AG04449 (cell line): Measurements from ENCODE around the gene GPLD1.

Source experiments
- CTCF ChIA-PET: fragments of 350-600 bp; formaldehyde crosslinking; extraction: SDS; loops from one replicate; lab custom pipeline; 2021; ENCODE audit warnings: antibody characterized with exemption; lab: Yijun Ruan, JAX
- POLR2A ChIA-PET: fragments of 400-600, 350-600 bp; formaldehyde crosslinking; extraction: SDS; loops from one replicate; lab custom pipeline; 2020; ENCODE audit warnings: antibody characterized with exemption, inconsistent platforms; lab: Yijun Ruan, JAX
- DNase-seq: peaks from one replicate; pipeline ENCODE4 v3.0.0-alpha.2; 2010; ENCODE audit warnings: low read depth, low spot score
- H3K4me3 ChIP-seq: 2 replicates; pipeline ENCODE4 v1.5.1; 2011; ENCODE audit warnings: low read depth, mild to moderate bottlenecking, control low read depth, low read length
- TF ChIP-seq, protein P1 (sequence below): IDR thresholded peaks from one replicate; pipeline ENCODE4 v1.5.1; 2011; ENCODE audit warnings: mild to moderate bottlenecking, moderate library complexity, low read length, control low read depth, inconsistent platforms; ENCODE audit not compliant: insufficient read depth; ENCODE audit errors: missing control alignments

The GPLD1 gene

DNA sequence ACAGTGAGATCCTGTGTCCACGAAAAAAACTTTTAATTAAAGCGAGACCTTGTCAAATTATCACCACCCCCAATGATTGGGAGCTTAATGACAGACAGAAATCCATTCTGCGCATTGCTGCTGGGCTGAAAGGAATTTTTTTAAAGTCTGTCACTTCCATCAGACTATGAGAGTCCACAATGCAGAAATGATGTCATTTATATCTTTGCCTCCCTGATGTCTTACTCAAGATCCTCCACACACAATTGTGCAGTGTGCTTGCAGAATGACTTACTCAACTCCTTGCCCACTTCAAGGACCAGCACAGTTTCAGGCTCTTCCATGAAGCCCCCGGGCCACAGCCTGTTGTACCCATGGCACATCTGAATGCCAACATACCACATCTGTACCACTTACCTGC is 41.0 kb downstream of the GPLD1 start:
- TF ChIP-seq, protein P1, sequence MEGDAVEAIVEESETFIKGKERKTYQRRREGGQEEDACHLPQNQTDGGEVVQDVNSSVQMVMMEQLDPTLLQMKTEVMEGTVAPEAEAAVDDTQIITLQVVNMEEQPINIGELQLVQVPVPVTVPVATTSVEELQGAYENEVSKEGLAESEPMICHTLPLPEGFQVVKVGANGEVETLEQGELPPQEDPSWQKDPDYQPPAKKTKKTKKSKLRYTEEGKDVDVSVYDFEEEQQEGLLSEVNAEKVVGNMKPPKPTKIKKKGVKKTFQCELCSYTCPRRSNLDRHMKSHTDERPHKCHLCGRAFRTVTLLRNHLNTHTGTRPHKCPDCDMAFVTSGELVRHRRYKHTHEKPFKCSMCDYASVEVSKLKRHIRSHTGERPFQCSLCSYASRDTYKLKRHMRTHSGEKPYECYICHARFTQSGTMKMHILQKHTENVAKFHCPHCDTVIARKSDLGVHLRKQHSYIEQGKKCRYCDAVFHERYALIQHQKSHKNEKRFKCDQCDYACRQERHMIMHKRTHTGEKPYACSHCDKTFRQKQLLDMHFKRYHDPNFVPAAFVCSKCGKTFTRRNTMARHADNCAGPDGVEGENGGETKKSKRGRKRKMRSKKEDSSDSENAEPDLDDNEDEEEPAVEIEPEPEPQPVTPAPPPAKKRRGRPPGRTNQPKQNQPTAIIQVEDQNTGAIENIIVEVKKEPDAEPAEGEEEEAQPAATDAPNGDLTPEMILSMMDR = no peak
- POLR2A ChIA-PET = no interaction called here
- DNase-seq = no peak
- H3K4me3 ChIP-seq = no peak overlapping the region
- CTCF ChIA-PET = no interaction called here

DNA sequence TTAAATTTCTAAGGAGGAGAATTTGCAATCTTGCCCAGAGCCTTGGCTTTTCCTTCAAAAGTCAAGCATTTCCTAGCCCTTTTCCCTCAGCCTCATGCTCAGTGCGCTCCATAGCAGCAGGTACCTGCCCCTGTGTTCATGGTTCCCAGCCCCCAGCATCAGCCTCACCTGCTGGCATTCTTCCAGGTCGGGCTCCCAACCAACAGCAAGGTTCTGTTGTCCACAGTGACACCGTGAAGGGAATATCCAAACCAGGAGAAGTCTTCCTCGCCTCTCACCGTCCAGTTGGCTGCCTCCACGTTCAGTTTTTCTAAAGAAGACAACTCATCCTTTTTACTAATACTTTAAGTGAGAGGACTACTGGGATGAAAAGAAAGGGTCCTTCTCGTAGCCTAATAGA is 42.7 kb downstream of the GPLD1 start:
- TF ChIP-seq, protein P1 = no peak
- POLR2A ChIA-PET = no interaction called here
- DNase-seq = no peak
- no peak overlapping the region for H3K4me3 ChIP-seq
- CTCF ChIA-PET = interaction anchor here (1.2 kb wide), 1 partner anchor 14 kb away, joined by 3 read pairs; no protein-coding TSS in a partner anchor

DNA sequence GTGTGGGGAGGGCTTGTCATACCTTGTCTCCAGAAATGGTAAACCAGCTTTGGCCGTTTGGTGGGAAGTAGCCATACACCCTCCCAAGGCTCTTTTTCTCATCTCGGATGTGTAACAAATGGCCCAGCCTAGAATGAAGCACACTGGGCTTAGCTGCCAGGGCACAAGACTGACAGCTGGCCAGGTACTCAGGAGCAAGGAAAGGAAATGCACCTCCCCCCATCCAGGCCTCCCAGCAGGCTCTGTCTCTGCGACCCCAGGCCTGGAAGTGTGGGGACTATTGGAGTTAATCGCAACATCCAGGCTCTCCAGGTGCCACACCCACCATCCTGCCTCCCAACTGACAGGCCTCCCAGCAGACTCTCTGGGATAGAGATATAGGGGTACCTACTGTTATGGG is 43.7 kb downstream of the GPLD1 start:
- DNase-seq = no peak
- CTCF ChIA-PET = interaction anchor here (1.2 kb wide), 1 partner anchor 13 kb away, joined by 3 read pairs; no protein-coding TSS in a partner anchor
- TF ChIP-seq, protein P1 = no peak
- POLR2A ChIA-PET = no interaction called here
- H3K4me3 ChIP-seq = no peak overlapping the region

DNA sequence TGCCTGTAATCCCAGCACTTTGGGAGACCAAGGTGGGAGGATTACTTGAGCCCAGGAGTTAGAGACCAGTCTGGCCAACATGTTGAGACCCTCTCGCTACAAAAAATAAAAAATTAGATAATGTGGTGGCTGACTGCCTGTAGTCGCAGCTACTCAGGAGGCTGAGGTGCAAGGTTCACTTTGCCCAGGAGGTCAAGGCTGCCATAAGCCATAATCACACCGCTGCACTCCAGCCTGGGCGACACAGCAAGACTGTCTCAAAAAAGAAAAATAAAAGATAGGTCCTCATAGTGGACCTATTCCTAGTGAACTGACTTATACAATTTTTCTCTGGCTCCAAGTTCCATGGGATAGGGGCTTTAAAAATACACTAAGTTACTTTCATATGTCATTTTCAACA is 44.8 kb downstream of the GPLD1 start:
- H3K4me3 ChIP-seq = no peak overlapping the region
- no peak for DNase-seq
- CTCF ChIA-PET = interaction anchor here (1.3 to 2.7 kb wide), 2 partner anchors 13 to 77 kb away, joined by 3 to 16 read pairs; no protein-coding TSS in a partner anchor
- TF ChIP-seq, protein P1 = no peak
- POLR2A ChIA-PET = no interaction called here

DNA sequence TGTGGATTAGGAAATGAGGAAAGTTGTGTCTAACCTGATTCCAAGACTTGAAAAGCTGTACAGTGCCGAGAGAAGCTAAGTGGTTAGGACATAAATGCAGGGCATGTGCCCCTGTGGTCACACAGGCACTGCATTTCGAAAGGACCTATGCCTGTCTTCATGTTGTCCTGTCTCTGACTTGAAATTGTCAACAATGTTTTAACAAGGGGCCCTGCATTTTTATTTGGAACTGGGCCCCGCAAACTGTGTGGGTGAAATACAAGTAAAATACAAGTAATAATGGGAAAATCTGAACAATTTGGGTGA is 47.8 kb downstream of the GPLD1 start:
- TF ChIP-seq, protein P1 = no peak
- ChIA-PET CTCF (no interaction called here), POLR2A (no interaction called here)
- no peak overlapping the region for H3K4me3 ChIP-seq
- DNase-seq = no peak

DNA sequence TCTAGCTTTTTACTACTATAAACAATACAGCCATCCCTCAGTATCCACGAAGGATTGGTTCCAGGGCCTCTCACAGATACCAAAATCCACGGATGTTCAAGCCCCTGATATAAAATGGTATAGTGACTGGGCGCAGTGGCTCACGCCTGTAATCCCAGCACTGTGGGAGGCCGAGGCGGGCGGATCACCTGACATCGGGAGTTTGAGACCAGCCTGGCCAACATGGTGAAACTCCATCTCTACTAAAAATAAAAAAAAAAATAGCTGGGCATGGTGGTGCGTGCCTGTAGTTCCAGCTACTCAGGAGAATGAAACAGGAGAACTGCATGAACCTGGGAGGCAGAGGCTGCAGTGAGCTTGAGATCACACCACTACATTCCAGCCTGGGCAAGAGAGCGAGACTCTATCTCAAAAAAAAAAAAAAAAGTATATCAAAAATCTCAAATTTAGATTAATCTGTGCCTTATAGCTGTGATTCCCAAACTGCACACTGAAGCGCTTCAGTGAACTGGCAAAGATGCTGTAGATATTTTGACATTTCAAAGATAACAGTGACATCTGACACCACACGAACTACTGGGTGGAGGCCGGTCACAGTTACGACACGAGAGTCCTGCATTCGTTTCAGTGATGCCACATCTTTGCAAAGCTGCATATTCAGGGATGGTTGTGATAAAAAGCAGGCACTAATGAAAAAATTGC is 48.3 kb downstream of the GPLD1 start:
- CTCF ChIA-PET = interaction anchor here (1.0 kb wide), 1 partner anchor 18 kb away, joined by 3 read pairs; no protein-coding TSS in a partner anchor
- TF ChIP-seq, protein P1 = no peak
- no peak overlapping the region for H3K4me3 ChIP-seq
- POLR2A ChIA-PET = no interaction called here
- no peak for DNase-seq
